Esophagus mucosa (tissue), 1 donor: ENCODE data around the gene PDGFA. TPM values are rescaled to one million over a fixed set of nuclear protein-coding genes. Genes with fewer than 3 reads are reported as not detected.

ENCODE experiments used
- ATAC-seq: fragments of 200-7000 bp; cut with Tn5 transposase; one replicate; pipeline ENCODE4 v1.9.1; 2020
- total RNA-seq: library from RNA; stranded (reverse); gene quantifications from one replicate; pipeline ENCODE4 v1.2.4, GENCODE V29; 2023
- donor health status: DM: yes; HTN: yes; CAD: no.

PDGFA gene
- total RNA-seq, 1 donor from 2014 or later, result 4.1 TPM

DNA sequence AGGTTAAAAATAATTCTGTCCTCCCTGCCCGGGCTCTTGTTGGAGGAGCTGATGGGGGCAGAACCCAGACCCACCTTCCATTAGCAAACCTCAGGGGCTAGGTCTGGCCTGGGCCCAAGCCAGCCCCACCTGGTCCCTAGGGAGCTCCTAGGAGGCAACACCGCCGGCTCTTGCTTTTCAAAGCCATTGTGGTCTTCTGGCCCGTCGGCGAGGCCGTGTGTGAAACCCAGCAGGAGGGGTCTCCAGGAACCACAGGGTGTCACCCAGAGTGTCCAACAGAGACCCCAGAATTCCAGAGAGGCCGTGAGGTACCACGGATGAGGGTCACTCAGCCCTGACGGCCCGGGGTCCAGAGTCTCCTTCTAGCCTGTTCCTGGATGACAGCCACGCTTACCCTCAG lies 16.6 kb upstream of the PDGFA start:
- no peak for ATAC-seq

DNA sequence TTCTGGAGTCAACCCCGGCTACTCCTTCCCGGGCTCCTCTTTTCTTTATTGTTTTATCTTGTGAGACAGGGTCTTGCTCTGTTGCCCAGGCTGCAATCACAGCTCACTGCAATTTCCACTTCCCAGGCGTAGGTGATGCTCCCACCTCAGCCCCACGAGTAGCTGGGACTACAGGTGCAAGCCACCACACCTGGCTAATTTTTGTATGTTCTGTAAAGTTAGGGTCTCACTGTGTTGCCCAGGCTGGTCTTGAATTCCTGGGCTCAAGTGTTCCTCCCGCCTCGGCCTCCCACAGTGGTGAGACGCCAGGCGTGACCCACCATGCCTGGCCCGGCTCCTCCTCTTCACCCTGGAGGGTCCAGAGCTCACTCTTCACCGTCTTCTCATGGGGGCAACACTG lies 15.3 kb upstream of the PDGFA start:
- no peak for ATAC-seq

DNA sequence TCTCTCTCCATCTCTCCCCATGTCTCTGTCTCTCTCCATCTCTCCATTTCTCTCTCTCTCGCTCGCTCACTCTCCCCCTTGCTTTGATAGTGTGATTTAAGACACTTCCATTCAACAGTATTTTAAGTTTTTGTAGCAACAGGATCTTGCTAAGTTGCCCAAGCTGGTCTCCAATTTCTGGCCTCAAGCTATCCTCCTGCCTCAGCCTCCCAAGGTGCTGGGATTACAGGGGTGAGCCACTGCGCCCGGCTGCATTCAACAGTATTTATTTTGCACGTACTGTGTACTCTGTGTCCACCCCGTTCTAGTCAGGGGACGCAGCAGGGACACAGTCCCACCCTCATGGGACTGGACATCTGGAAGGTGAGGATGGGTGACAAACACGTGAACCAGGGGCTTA lies 14.4 kb upstream of the PDGFA start:
- ATAC-seq, result no peak

DNA sequence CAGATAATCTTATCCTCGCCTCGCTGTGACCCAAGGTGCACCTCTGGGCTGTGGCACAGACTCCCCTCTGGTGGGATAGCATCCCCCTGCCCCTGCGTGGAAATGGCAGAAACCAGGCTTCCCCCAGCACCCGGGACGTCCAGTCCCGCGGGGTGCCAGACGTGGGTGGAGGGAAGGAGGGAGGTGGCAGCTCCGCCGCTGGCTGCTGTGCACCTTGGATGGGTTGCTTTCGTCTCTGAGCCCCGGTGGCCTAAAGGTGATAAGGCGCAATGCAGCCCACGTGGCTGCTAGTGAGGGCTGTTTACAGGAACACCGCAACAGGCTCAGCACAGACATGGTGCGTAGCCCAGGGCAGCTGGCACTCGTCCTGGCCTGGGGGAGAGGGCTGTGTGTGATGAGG lies 13.6 kb upstream of the PDGFA start:
- no peak for ATAC-seq

DNA sequence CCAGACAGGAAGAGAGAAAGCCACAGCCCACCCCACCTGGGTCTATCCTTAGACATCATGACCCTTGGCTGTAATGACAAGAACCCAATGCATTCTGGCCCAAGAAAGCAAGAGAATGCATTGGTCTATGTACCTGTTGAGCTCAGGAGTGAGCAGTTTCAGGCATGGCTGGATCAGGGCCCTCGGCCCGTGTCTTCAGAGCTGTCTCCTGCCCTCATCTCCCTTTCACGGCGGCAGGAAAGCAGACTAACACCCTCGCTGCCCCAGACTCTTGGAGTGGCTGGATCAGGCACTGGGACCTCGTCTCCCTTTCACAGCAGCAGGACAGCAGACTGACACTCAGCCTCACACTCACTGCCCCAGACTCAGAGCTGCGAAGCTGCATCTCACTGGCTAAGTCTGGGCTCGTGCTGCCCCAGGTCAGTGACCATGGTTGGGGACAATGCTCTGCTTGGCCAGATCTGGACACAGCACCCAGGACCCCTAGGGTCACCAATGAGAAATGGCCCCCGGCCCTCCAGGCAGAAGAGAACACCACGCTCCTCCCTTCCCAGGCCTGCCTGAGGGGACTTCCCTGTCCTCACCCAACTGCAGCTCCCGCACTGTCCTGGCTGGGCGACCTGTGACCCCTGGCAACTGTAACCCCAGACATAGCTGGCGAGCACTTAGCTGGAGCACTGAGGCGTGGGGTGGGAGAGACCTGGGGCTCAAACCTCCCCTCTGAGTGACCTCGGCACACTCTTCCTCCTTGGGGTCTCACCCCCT lies 12.9 kb upstream of the PDGFA start:
- ATAC-seq, result no peak

DNA sequence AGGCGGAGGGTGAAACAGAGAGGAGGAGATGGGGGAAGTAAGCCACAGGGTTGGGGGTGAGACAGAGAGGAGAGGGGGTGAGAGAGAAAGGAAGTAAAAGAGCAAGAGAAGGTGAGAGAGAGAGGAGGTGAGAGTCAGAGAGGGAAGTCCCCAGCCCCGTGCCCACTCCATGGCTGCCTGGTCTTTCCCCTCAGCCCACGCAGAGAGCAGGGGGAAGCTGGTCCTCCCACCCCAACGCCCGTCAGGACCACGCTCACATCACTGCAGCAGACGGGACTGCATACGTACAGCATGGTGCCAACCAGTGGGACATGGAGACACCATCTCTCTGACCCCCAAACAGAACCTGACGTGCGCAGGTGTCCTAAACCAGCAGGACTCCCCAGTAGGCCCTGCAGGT lies 12.1 kb upstream of the PDGFA start:
- ATAC-seq, result no peak

DNA sequence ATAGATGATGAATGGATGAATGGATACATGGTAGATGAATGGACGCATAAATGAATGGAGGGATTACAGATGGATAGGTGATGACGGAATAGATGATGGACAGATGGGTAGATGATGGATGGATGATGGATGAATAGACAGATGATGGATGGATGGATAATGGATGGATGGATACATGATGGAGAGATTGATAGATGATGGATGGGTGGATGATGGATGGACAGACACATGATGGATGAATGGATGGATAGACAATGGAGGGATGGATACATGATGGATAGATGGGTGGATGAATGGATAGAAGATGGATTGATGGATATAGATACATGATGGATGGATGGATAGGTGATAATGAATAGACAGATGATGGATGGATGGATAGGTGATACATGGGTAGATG lies 8.8 kb upstream of the PDGFA start:
- ATAC-seq, result no peak

DNA sequence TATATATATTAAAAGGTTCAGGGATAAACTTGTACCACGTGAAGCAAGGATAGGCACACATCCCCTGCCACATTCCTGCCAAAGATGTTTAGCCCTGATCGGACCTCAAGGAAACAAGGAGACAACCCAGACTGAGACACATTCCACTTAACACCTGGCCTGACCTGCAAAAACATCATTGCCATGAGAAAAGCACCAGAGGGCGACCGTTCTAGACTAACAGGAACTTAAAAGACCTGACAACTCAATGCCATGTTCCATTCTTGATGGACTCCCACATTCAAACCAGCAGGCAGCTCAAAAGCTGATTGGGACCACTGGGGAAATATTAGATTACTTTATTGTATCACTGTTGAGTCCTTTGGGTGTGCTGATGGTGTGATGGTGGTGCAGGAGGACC lies 8.1 kb upstream of the PDGFA start:
- ATAC-seq, result no peak

DNA sequence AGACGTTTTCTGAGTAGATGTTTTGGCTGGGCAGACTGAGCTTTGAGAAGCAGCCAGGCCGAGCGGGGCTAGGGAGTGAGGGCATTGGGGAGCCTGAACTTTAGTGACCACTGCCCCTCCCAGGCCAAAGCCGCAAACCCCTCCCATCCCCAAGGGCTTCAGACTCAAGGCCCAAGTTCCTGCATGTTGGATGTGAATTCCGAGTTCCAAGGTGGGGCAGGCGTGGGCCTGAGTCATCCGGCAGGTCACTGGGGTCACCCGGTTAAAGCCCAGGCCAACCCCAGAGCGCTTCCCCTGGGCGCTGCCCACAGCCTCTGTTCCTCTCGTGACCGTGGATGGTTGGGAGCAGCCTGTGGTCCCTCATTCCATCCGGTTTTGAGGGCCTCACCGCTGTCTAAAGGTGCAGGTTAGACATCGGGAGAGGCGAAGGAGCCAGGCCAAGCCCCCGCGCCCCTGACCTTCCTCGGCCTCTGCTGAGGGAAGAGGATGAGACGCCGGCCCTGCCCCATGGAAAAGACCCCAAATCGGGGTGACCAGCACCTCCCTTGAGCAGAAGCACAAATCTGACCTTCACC lies 6.9 kb upstream of the PDGFA start:
- peak; percentile 33 for ATAC-seq

DNA sequence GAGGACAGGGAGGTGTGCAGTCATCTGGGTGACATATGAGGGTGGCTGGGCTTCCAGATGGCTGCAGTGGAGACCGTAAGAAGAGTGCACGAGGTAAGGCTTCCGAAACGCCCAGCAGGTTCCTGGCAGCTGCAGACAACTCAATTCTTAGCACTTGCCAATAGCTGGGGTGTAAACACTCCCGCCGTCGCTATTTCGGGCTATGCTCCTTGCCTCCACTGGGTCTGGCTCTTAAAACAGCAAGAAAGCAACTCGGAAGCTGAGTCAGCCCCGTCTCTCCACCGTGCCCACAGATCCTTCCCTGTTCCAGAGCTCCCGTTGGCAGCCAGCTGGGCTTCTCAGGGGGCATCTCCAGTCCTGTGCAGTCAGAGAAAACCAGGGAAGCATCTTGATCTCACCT lies 6.1 kb upstream of the PDGFA start:
- no peak for ATAC-seq

DNA sequence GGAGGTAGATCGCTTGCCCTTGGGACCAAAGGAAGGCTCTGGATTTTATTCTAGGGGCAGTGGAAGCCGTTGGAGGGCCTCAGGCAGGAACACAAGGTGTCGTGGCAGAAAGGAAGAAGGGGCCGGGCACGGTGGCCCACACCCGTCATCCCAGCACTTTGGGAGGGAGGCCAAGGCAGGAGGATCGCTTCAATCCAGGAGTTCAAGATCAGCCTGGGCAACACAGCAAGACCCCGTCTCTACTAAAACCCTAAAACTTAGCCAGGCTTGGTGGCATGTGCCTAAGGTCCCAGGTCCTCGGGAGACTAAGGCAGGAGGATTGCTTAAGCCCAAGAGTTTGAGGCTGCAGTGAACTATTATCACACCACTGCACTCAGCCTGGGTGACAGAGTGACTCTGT lies 5.2 kb upstream of the PDGFA start:
- no peak for ATAC-seq

DNA sequence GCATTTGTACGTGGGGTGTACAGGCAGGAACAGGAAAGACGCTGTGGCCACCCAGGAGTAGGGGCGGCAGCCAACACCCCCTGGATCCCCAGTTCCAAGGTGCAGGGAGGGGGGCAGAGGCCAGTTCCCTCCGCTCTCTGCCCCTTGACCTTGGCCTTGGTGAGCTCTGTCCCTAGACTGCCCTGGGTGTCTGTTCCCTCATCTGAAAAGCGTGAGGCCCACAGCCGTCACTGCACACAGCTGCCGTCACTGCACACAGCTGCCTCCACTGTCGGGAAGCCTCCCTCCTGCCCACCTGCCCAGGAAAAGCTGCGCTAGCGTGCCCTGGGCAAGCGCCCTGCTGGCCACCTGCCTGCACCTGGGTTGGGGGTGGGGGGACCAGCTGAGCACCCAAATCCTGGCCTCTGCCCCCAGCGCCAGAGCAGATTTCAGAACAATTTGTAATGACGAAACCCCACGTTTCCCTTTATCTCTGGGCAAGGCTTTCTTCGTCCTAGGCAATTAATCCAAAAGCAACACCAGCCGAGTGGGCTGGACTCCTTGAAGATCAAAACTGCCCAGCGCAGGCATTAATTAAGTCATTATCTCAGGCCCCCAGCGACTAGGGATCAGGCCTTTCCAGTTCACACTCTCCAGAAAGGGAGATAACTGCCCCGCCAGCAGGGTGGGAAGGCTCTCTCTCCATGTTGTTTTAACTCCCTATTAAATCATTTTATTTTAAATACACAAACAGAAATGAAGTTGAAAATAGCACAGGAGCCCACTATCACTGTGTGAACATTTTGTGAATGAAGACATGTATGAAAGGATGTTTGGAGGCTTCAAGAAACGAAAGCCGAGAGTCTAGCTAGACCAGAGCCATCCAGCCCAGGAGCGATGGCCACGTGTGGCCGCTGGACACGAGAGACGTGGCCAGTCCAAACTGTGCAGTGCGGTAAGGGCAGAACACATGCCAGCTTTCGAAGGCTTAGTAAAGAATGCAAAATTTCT lies 4.0 kb upstream of the PDGFA start:
- no peak for ATAC-seq

DNA sequence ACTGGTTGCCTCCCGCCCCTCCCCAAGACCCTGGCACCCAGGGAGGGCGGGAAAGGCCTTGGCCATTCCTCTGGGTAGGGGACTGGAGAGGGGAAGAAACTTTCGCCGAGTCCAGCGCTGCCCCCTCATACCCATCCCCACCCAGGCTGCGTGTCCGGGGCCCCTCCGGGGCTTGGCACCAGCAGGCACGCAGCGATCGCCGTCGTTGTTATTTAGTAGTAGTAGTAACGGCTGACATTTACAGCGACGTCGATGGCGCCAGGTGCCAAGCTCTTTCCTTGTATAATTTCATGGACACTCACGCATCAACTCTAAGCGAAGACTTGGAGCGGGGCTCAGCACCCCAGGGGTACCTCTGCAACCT lies 3.3 kb upstream of the PDGFA start:
- no peak for ATAC-seq

DNA sequence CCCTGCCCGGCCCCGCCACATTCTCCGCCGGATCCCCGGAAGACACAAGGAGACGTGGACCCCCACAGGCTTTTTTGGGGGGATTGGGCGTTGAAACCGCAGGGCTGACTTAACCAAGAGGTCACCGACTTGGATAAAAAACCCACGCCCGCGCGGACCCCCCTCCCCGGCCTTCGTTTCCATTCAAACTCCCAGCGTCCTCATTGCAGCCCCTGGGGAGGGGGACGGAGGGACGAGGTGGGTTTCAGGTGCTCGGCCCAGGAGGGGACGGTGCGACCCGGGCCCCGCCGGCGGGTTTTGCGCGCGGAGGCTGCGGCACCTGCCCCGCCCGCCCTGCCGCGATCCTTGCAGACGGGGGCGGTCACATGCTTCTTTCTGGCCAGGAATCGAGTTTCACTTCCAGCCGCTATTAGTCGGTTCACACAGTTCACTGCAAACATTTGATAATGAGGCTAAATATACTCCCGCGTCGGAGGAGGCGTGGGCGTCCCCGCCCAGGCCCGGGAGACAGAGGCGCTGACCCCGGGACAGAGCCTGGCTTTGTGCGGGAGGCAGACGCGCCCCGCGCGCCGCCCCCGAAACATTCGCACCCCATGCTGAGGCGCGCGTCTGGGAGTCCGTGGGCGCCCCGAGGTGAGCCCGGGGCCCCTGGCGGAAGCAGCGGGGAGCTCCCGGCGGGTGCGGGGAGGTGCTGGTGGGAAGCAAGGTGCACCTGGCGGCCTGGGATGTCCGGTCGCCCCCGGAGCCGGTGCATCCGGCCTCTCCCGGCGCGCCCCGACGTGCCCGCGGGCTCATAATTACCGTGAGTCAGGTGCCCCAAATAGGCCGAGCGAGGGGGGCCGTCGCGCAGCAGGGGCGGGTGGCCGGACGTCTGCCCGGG lies 2.7 kb upstream of the PDGFA start:
- ATAC-seq, result peak; percentile 11

DNA sequence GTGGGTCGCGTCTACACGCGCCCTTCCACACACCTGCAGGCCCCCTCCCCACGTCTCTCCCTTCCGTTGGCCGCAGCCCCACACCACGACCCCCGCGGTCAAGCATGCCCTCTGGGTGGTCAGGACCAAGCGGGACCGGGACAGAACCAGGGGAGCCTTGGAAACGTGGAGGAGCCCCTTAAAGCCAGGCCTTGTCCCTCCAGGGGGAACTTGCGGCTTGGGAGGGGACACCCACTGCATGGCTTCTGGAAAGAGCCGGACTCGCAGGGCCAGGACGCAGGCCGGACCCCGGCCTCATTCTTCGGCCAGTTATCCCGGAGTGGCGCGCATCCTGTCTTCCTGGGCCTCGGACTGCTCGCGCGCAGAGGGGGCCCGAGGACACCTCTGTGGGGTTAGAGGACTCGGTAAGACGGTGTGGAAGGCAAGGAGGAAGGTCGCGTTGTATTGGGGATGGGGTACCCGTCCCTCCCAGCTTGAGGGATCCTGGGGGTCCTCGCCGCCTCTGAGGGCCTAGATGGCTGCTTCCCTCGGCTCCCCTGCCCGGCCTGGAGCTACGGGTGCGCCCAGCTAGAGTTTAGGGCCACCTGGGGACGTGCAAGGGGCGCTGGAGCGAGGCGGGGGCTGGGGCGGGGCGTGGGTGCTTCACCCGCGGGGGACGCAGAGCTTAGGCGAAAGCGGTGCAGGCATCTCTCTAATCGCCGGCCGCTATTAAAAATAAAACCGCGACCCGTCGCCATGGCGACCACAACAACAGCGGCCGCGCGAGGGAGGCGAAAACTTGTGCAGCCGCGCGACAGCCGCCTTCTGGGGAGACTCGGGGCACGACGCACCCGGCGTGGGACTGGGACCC lies 1.8 kb upstream of the PDGFA start:
- no peak for ATAC-seq

DNA sequence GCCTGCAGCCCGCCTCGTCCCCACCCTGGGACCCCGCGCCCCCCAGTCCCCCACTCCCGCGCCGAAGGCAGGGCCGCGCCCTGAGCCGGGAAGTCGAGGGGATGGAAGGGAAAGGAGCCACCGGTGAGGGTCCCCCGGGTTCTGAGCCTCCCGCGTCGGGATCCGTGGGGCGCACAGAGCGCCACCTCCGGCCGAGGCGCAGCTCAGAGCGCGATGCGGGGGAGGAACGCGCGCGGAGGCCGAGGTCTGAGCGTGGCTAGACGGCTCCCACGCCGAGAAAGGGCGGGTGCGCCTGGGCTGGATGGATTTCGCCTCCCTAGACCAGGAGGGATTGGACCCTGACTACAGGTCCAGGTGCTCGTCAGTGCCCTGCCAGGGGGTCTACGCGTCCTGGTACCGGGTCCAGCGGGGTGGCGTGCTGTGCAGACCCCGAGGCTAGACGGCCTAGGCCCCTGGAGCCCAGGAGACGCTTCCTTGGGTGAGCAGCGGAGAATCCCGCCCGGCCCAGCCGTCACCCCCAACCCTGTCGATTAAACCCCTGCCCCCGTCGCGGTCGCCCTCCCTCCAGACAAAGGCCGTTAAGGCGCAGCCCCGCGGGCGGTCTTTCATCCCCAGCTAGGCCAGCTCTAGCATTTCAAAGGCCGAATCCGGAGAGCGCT lies 986 bp upstream of the PDGFA start:
- no peak for ATAC-seq

DNA sequence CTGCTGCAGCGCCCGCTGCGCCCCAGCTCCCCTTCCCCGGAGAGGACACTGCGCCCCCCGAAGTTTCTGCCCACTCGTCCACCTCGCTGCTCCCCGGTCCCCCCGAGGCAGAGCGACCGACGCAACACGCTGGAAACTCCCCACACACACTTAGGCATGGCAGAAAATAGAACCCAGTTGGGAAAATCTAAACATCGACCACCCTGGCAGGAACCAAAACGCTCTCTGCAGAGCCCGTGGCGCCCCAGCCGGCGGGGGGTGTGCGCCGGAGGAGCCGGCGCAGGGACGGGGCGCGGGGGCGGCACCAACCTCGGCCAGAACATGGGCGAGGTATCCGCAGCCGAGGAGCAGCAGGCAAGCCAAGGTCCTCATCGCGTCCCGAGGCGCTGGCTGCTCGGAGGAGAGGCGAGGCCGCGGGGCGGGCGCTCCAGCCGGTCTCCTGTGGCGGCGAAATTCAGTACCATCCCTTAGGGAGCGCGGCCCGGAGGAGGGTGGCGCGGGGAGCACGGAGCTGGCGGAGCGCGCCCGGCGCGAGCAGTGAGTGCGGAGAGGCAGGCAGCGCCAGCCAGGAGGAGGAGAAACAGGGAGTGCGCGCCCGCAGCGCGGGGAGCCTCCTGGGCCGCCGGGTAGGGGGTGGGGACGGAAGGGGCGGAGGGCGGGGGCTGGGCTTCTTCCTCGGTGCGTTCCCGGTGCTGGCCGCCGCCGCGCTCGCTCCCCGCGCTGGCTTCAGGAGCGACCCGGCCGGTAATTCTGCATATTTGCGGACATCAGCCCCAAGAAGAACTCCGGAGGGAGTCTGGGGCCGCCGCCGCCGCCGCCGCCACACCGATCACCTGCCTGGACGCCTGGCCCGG lies 789 bp downstream of the PDGFA start:
- peak; percentile 55 for ATAC-seq

DNA sequence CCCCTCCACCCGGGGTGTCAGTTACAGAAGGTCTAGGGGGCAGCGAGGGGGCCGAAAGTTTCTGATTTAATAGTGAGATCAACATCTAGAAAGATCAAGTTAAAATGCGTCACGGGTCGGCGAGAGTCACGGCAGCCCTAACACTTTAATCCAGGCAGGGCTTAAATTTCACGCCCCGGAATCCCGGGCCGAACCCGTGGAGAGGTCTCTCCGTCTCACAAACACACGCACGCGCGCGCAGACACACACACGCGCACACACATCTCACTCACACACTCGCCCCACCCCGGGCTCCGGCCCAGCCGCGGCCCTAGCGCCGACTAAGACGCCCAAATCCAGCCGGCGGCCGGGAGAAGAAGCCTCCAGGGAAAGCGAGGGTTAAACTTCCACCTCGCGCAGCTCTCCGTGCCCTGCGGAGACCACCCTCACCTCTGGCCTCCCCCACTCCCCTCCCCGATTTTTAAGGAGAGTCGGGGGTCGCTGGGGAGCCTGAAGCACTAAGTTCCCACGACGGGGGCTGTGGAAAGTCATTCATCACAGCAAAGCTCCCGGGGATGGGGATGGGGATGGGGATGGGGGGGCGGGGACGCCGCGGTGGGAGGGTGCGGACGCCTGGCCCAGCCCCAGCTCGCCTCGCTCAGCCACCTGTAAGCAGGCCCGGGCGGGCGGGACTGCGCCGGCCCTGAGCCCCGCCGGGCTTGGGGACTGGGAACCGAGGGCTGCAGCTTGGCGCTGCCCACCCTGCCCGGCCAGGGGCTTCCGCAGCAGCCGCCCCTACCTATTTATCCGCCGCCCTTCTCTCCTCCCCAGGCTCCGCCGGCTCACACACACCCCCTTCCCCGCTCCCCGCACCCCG lies 1.6 kb downstream of the PDGFA start:
- peak; percentile 20 for ATAC-seq
